ENCODE measurements around the gene SERPINB10.

Gene SERPINB10

GRCh38 chr18:63980896-63981460 is 73.2 kb downstream of the SERPINB10 start:
- TF ChIP-seq CTCF (IDR thresholded peaks at IDR 0.05; ENCODE audit: extremely low read depth, missing control alignments) = no peak
- no peak for DNase-seq (ENCODE audit: low spot score)

- DNase-seq (ENCODE audit: low spot score) = no peak
- TF ChIP-seq CTCF (IDR thresholded peaks at IDR 0.05; ENCODE audit: extremely low read depth, missing control alignments) = no peak
Measured at GRCh38 chr18:63981719-63982118, 74.0 kb downstream of the SERPINB10 start.

- no peak for DNase-seq (ENCODE audit: low spot score)
- TF ChIP-seq CTCF (IDR thresholded peaks at IDR 0.05; ENCODE audit: extremely low read depth, missing control alignments) = no peak
Measured at GRCh38 chr18:63982361-63982760, 74.6 kb downstream of the SERPINB10 start.

Measured in GM20000 (cell line).